HG03064 (cell line): ENCODE results near the gene SRPX2.

ENCODE experiments used
- ATAC-seq: cut with Tn5 transposase; IDR thresholded peaks from one replicate; pipeline ENCODE4 v1.9.1; 2021; ENCODE audit warnings: low read depth; ENCODE audit not compliant: unreplicated experiment

The SRPX2 gene

GRCh38 chrX:100649550-100650356, 5.8 kb downstream of the SRPX2 start:
- no peak for ATAC-seq

- ATAC-seq, result no peak
These were observed 6.8 kb downstream of the SRPX2 start for GRCh38 chrX:100650841-100651240.

GRCh38 chrX:100652266-100652665, 8.3 kb downstream of the SRPX2 start:
- ATAC-seq, result no peak

GRCh38 chrX:100654261-100654660, 10.3 kb downstream of the SRPX2 start:
- no peak for ATAC-seq

- ATAC-seq, result no peak
These were observed 15.0 kb downstream of the SRPX2 start for GRCh38 chrX:100658941-100659381.

GRCh38 chrX:100659431-100660137, 15.6 kb downstream of the SRPX2 start:
- ATAC-seq, result no peak

GRCh38 chrX:100662170-100662569, 18.2 kb downstream of the SRPX2 start:
- no peak for ATAC-seq

GRCh38 chrX:100662796-100663195, 18.8 kb downstream of the SRPX2 start:
- no peak for ATAC-seq

GRCh38 chrX:100663642-100664041, 19.6 kb downstream of the SRPX2 start:
- no peak for ATAC-seq

- ATAC-seq, result no peak
These were observed 29.0 kb downstream of the SRPX2 start for GRCh38 chrX:100672966-100673365.

GRCh38 chrX:100673397-100673953, 29.5 kb downstream of the SRPX2 start:
- no peak for ATAC-seq

- no peak for ATAC-seq
These were observed 30.7 kb downstream of the SRPX2 start for GRCh38 chrX:100674705-100675104.

GRCh38 chrX:100677611-100678181, 33.7 kb downstream of the SRPX2 start:
- ATAC-seq, result no peak

- ATAC-seq, result no peak
These were observed 36.8 kb downstream of the SRPX2 start for GRCh38 chrX:100680756-100681155.

- ATAC-seq, result no peak
These were observed 37.6 kb downstream of the SRPX2 start for GRCh38 chrX:100681599-100681998.

GRCh38 chrX:100682939-100683338, 38.9 kb downstream of the SRPX2 start:
- ATAC-seq, result no peak

GRCh38 chrX:100685284-100685996, 41.4 kb downstream of the SRPX2 start:
- peak; percentile 59 for ATAC-seq

- no peak for ATAC-seq
These were observed 42.0 kb downstream of the SRPX2 start for GRCh38 chrX:100685997-100686305.

GRCh38 chrX:100687128-100687527, 43.1 kb downstream of the SRPX2 start:
- ATAC-seq, result peak; percentile 32

GRCh38 chrX:100687546-100687945, 43.5 kb downstream of the SRPX2 start:
- peak; percentile 72 for ATAC-seq

- ATAC-seq, result no peak
These were observed 51.3 kb downstream of the SRPX2 start for GRCh38 chrX:100695302-100695701.
